Muscle of arm (tissue), 12 donors: ENCODE results near the gene CD7. TPM values are rescaled to one million over a fixed set of nuclear protein-coding genes. Genes with fewer than 3 reads are reported as not detected.

Experiments
- DNase-seq: peaks from one replicate; pipeline ENCODE4 v3.0.0-alpha.2; 2013
- polyA plus RNA-seq, 12 donors: library from polyadenylated mRNA; unstranded; fragments of 120-200 nt; gene quantifications; one replicate each; pipeline ENCODE4 v1.2.1, GENCODE V29; 2013; ENCODE audit not compliant: insufficient read length in 12 of 12

The CD7 gene
- polyA plus RNA-seq, 12 donors, result 0.19 to 3.8 (median 0.51) TPM; not detected in 3

- no peak for DNase-seq
Measured at GRCh38 chr17:82314727-82315605, 2.4 kb downstream of the CD7 start.

GRCh38 chr17:82314012-82314726, 3.2 kb downstream of the CD7 start:
- no peak for DNase-seq

GRCh38 chr17:82313195-82314011, 4.0 kb downstream of the CD7 start:
- DNase-seq, result no peak

GRCh38 chr17:82311971-82312370, 5.4 kb downstream of the CD7 start:
- no peak for DNase-seq

GRCh38 chr17:82310877-82311276, 6.5 kb downstream of the CD7 start:
- no peak for DNase-seq

- no peak for DNase-seq
Measured at GRCh38 chr17:82309656-82310570, 7.5 kb downstream of the CD7 start.

- DNase-seq, result no peak
Measured at GRCh38 chr17:82305727-82306300, 11.6 kb downstream of the CD7 start.

- no peak for DNase-seq
Measured at GRCh38 chr17:82304826-82305726, 12.3 kb downstream of the CD7 start.

- DNase-seq, result no peak
Measured at GRCh38 chr17:82303944-82304808, 13.2 kb downstream of the CD7 start.

- DNase-seq, result no peak
Measured at GRCh38 chr17:82302991-82303943, 14.1 kb downstream of the CD7 start.

- DNase-seq, result no peak
Measured at GRCh38 chr17:82302568-82302963, 14.8 kb downstream of the CD7 start.

- no peak for DNase-seq
Measured at GRCh38 chr17:82301916-82302567, 15.4 kb downstream of the CD7 start.

GRCh38 chr17:82301300-82301915, 16.0 kb downstream of the CD7 start:
- DNase-seq, result no peak

GRCh38 chr17:82300707-82301270, 16.6 kb downstream of the CD7 start:
- peak; percentile 35 for DNase-seq

GRCh38 chr17:82300228-82300627, 17.2 kb downstream of the CD7 start:
- DNase-seq, result no peak

- DNase-seq, result no peak
Measured at GRCh38 chr17:82299452-82299851, 18.0 kb downstream of the CD7 start.
